HFFc6 (cell line): ENCODE measurements around the gene ENTREP1. TPM values are rescaled to one million over a fixed set of nuclear protein-coding genes. Genes with fewer than 3 reads are reported as not detected.

ENCODE experiments used
- DNase-seq: peaks from one replicate; pipeline ENCODE4 v3.0.0-alpha.2; 2018
- H3K27ac Mint-ChIP-seq: 2 replicates; pipeline ENCODE4 v1.8.0; 2020; ENCODE audit warnings: mild to moderate bottlenecking, mixed read lengths
- H3K27me3 Mint-ChIP-seq: 2 replicates; pipeline ENCODE4 v1.8.0; 2021; ENCODE audit warnings: mild to moderate bottlenecking, moderate library complexity, mixed read lengths; ENCODE audit not compliant: insufficient read depth
- H3K36me3 Mint-ChIP-seq: 2 replicates; pipeline ENCODE4 v1.8.0; 2021; ENCODE audit warnings: low read depth, mixed read lengths
- H3K4me1 Mint-ChIP-seq: 2 replicates; pipeline ENCODE4 v1.8.0; 2020; ENCODE audit warnings: low read depth, mixed read lengths
- H3K4me3 Mint-ChIP-seq: 2 replicates; pipeline ENCODE4 v1.8.0; 2020; ENCODE audit warnings: mild to moderate bottlenecking, moderate library complexity, mixed read lengths
- H3K9me3 Mint-ChIP-seq: 2 replicates; pipeline ENCODE4 v1.8.0; 2020; ENCODE audit warnings: mild to moderate bottlenecking, mixed read lengths
- total RNA-seq, 6 experiments: library from RNA; stranded (reverse); fragmentation: NEBNext Ultra II Directional; extraction: Animal tissue kit (Norgen Biotek cat#: 25700); gene quantifications; 2 replicates in 1 of 6; 3 replicates in 5 of 6; pipeline ENCODE4 v1.2.3, GENCODE V29; 2021
- TF ChIP-seq, protein P1 (sequence below): fragments of 200-600 bp; sonication (generic); IDR thresholded peaks from 2 replicates; pipeline ENCODE4 v1.5.0; 2021; ENCODE audit warnings: antibody characterized with exemption, mild to moderate bottlenecking

Gene ENTREP1
- total RNA-seq, 6 experiments from 2014 or later: 0.09 TPM; not detected in 5

DNA sequence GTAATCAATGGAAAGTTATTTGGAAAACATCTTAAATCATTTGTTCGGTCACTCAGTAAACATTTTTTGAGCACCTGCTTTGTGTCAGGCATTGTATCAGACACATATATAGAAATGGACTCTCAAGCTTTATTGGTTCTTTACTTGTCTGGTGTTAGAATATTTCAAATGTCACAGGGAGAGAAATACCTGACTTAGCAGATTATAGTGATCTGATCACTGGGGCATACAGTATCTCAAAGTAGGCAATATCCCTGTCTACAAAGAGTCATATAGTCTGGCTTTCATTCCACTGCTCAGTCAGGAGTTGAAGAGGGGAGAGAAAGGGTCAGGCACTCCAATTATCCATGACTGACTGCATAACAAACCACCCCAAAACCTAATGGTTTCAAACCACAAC is 30.2 kb downstream of the ENTREP1 start:
- H3K4me1 Mint-ChIP-seq: no peaks in the 10 kb centered on the region
- no peak overlapping the region for H3K27ac Mint-ChIP-seq
- DNase-seq: no peak
- TF ChIP-seq, protein P1, sequence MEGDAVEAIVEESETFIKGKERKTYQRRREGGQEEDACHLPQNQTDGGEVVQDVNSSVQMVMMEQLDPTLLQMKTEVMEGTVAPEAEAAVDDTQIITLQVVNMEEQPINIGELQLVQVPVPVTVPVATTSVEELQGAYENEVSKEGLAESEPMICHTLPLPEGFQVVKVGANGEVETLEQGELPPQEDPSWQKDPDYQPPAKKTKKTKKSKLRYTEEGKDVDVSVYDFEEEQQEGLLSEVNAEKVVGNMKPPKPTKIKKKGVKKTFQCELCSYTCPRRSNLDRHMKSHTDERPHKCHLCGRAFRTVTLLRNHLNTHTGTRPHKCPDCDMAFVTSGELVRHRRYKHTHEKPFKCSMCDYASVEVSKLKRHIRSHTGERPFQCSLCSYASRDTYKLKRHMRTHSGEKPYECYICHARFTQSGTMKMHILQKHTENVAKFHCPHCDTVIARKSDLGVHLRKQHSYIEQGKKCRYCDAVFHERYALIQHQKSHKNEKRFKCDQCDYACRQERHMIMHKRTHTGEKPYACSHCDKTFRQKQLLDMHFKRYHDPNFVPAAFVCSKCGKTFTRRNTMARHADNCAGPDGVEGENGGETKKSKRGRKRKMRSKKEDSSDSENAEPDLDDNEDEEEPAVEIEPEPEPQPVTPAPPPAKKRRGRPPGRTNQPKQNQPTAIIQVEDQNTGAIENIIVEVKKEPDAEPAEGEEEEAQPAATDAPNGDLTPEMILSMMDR: no peak
- no peaks in the 10 kb centered on the region for H3K36me3 Mint-ChIP-seq
- no peaks in the 10 kb centered on the region for H3K9me3 Mint-ChIP-seq
- H3K4me3 Mint-ChIP-seq: no peak overlapping the region
- peaks cover 21% of the 10 kb centered on the region for H3K27me3 Mint-ChIP-seq

DNA sequence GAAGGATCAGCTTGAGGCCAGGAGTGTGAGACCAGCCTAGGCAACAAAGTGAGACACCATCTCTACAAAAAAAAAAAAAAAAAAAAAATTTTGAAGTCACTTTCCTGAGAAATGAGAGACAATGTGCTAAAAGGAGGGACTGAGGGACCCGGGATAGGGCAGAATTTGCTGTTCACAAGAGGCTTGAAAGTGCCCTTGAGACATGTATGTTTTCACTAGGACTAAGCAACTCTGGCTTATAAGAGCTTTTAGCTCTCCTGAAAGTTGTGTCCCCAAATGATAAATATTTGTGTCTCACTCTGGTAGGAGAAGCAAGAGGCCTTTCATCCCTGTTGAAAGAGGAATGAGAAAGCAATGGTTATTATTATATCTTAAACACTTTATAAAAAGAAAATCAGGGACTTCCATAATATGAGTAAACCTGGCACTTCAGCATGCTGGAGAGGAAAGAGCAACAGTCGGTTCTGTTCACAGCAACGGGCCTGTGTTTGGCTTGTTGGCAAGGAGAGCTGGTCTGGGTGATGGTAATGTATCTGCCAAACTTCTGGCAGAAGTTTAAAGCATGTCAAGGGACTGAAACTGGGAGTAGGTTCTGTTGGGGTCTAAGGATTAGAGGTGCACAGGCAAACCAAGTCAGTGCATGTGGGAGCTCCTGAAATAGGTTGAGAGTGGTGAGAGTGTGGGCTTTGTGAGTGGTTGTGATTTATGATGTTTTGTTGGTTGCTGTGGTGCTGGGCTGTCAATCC is 32.2 kb downstream of the ENTREP1 start:
- no peak for DNase-seq
- H3K36me3 Mint-ChIP-seq: no peaks in the 10 kb centered on the region
- no peak overlapping the region for H3K27ac Mint-ChIP-seq

GRCh38 chr9:69357821-69358220 is 32.8 kb downstream of the ENTREP1 start:
- no peak for DNase-seq
- TF ChIP-seq, protein P1: no peak
- Mint-ChIP-seq H3K27ac (no peak overlapping the region), H3K9me3 (no peaks in the 10 kb centered on the region), H3K4me3 (no peak overlapping the region), H3K27me3 (peaks cover 21% of the 10 kb centered on the region), H3K36me3 (no peaks in the 10 kb centered on the region), H3K4me1 (no peaks in the 10 kb centered on the region)

More for the DNA sequence above, 32.2 kb downstream of the ENTREP1 start:
- H3K4me3 Mint-ChIP-seq: no peak overlapping the region
- H3K27me3 Mint-ChIP-seq: peaks cover 19% of the 10 kb centered on the region
- no peaks in the 10 kb centered on the region for H3K4me1 Mint-ChIP-seq
- H3K9me3 Mint-ChIP-seq: no peaks in the 10 kb centered on the region
- TF ChIP-seq, protein P1: no peak

- Mint-ChIP-seq H3K27ac (no peak overlapping the region), H3K9me3 (no peaks in the 10 kb centered on the region), H3K4me3 (no peak overlapping the region), H3K4me1 (no peaks in the 10 kb centered on the region), H3K27me3 (peaks cover 20% of the 10 kb centered on the region), H3K36me3 (no peaks in the 10 kb centered on the region)
- TF ChIP-seq, protein P1: no peak
- no peak for DNase-seq
These were observed 38.2 kb downstream of the ENTREP1 start for GRCh38 chr9:69363191-69363590.

DNA sequence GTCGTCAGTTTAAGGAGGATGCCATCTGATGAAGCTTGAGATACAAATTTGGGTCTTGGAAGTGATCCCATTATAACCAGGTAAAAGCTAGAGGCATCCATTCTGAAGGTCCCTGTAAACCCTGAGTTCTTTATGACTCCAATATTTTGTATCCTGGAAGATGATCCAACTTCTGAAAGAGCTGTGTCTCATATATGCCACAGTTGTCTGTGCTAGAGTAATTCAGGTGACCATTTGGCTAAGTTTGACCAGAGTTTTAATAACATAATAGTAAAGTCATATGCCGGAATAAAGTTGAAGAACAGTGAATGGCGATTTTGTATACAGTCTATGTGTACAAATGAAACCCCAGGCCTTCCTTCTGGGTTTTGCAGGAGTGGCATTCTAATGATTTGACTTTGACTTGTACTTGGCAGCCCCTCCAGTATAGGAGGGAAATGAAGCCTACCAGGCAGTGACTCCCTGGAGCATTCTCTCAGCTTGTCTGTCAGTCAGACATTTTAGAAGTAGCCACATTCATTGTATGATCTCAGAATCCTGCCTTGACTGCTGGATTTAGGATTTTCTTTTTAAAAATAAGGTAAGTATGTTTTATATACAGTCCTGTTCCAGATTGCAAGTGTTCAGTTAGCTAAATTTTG is 39.6 kb downstream of the ENTREP1 start:
- Mint-ChIP-seq H3K9me3 (no peaks in the 10 kb centered on the region), H3K27ac (no peak overlapping the region), H3K4me1 (no peaks in the 10 kb centered on the region), H3K27me3 (peaks cover 18% of the 10 kb centered on the region), H3K4me3 (no peak overlapping the region), H3K36me3 (no peaks in the 10 kb centered on the region)
- DNase-seq: no peak
- TF ChIP-seq, protein P1: no peak
